NCI-H82 treated with DMSO at 0.1 percent for 48 hours (cell line): ENCODE results near the gene LPXN.
A peak's percentile ranks its signal among the peaks of the same experiment; 100 is the strongest.
"Not testable (repeated sequence)": the region's sequence is repeated elsewhere in the genome, so short reads cannot be mapped to it uniquely, and the experiment has no call there.

Source experiments
- DNase-seq: peaks from one replicate; lab custom pipeline; 2025; ENCODE audit not compliant: unreplicated experiment; lab: John Stamatoyannopoulos, UW

LPXN gene

GRCh38 chr11:58579192-58580129 is 3.8 kb upstream of the LPXN start:
- peak; percentile 42 for DNase-seq

GRCh38 chr11:58578635-58579191 is 3.1 kb upstream of the LPXN start, which contains the start of gene ZFP91:
Gene ZFP91 (plus strand): TSS chr11:58579063. CDS start chr11:58579282, 219 bp downstream.
- peak; percentile 87 for DNase-seq

- DNase-seq: peak; percentile 98
Measured at GRCh38 chr11:58578136-58578634, 2.5 kb upstream of the LPXN start.

GRCh38 chr11:58577555-58578135 is 2.0 kb upstream of the LPXN start:
- DNase-seq: peak; percentile 20

GRCh38 chr11:58576887-58577471 is 1.3 kb upstream of the LPXN start:
- DNase-seq: no peak

- no peak for DNase-seq
Measured at GRCh38 chr11:58574881-58575280, 775 bp downstream of the LPXN start.

GRCh38 chr11:58573451-58574104 is 2.1 kb downstream of the LPXN start:
- no peak for DNase-seq

GRCh38 chr11:58572906-58573305 is 2.8 kb downstream of the LPXN start:
- DNase-seq: not testable (repeated sequence)

GRCh38 chr11:58567889-58568512 is 7.7 kb downstream of the LPXN start:
- peak; percentile 22 for DNase-seq

GRCh38 chr11:58564231-58564630 is 11.4 kb downstream of the LPXN start:
- DNase-seq: no peak

- DNase-seq: no peak
Measured at GRCh38 chr11:58562375-58562800, 13.3 kb downstream of the LPXN start.

- no peak for DNase-seq
Measured at GRCh38 chr11:58561394-58562098, 14.1 kb downstream of the LPXN start.

GRCh38 chr11:58560842-58561241 is 14.8 kb downstream of the LPXN start:
- no peak for DNase-seq

- no peak for DNase-seq
Measured at GRCh38 chr11:58549644-58550043, 26.0 kb downstream of the LPXN start.

- DNase-seq: no peak
Measured at GRCh38 chr11:58546841-58547240, 28.8 kb downstream of the LPXN start.

- DNase-seq: no peak
Measured at GRCh38 chr11:58531865-58532341, 43.8 kb downstream of the LPXN start.

GRCh38 chr11:58530236-58530635 is 45.4 kb downstream of the LPXN start:
- no peak for DNase-seq

GRCh38 chr11:58527429-58527828 is 48.2 kb downstream of the LPXN start:
- DNase-seq: no peak

- DNase-seq: no peak
Measured at GRCh38 chr11:58526721-58527120, 48.9 kb downstream of the LPXN start.
